ENCODE measurements around the gene DOCK4. TPM values are rescaled to one million over a fixed set of nuclear protein-coding genes. Genes with fewer than 3 reads are reported as not detected.

Gene DOCK4
- total and polyA plus RNA-seq, 4 donors: 2.9 to 94.3 (median 20.0) TPM

DNA sequence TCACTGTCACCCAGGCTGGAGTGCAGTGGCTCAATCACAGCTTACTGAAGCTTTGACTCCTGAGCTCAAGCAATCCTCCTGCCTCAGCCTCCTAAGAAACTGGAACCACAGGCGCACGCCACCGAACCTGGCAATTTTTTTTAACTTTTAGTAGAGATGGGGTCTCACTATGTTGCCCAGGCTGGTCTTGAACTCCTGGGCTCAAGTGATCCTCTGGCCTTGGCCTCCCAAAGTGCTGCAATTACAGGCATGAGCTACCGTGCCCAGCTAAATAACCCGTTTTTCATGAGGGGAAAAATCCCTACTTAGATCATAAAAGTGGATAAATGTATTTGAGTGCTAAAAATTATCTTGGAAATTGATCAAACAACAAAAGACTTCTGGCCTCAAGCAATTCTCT lies 443.4 kb downstream of the DOCK4 start:
- DNase-seq (no peak), ATAC-seq (ENCODE audit: low FRiP score) (no peak)
- 72 to 81% methylated on average over 5 of the region's 5 CpGs for WGBS, 2 donors
- no peaks in the 10 kb centered on the region for H3K27me3 ChIP-seq (ENCODE audit: control insufficient read depth in 1 of 2, insufficient read depth in 2 of 2, low read length in 1 of 2)
- H3K4me1 ChIP-seq (ENCODE audit: control insufficient read depth in 1 of 2, insufficient read depth in 2 of 2, low read length in 2 of 2): no peaks in the 10 kb centered on the region
- no peak overlapping the region for H3K27ac ChIP-seq (ENCODE audit: low read depth in 1 of 2, low read length in 2 of 2)
- intact Hi-C loops (cut with DNase I): loop anchor here in 1 of 2 donors (1.0 to 10.0 kb wide), 4 partner anchors 92 to 734 kb away; partner anchors contain the start of genes DOCK4 and ZNF277
- no peak overlapping the region for H3K4me3 ChIP-seq (ENCODE audit: low read length in 2 of 2)
- peaks cover 0 to 3% of the 10 kb centered on the region in 2 donors for H3K36me3 ChIP-seq (ENCODE audit: control insufficient read depth in 1 of 2, insufficient read depth in 2 of 2, low read length in 1 of 2)
- H3K9me3 ChIP-seq (ENCODE audit: control insufficient read depth, low read length): no peaks in the 10 kb centered on the region

DNA sequence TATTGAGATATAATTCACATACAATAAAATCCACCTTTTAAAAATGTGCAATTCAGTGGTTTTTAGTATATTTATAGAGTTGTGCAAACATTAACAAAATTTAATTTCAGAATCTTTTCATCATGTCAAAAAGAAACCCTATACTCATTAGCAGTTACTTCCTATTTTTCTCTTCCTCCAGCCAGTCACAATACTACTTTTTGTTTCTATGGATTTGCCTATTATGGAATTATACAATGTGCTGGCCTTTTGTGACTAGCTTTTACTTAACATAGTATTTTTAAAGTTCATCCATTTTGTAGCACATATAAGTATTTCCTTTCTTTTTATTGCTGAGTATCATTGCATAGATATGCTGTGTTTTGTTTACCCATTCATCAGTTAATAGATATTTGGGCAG lies 444.0 kb downstream of the DOCK4 start:
- Histone ChIP-seq H3K27me3 (ENCODE audit: control insufficient read depth in 1 of 2, insufficient read depth in 2 of 2, low read length in 1 of 2) (no peaks in the 10 kb centered on the region), H3K36me3 (ENCODE audit: control insufficient read depth in 1 of 2, insufficient read depth in 2 of 2, low read length in 1 of 2) (peaks cover 0 to 3% of the 10 kb centered on the region in 2 donors), H3K4me1 (ENCODE audit: control insufficient read depth in 1 of 2, insufficient read depth in 2 of 2, low read length in 2 of 2) (no peaks in the 10 kb centered on the region), H3K9me3 (ENCODE audit: control insufficient read depth, low read length) (no peaks in the 10 kb centered on the region), H3K4me3 (ENCODE audit: low read length in 2 of 2) (no peak overlapping the region), H3K27ac (ENCODE audit: low read depth in 1 of 2, low read length in 2 of 2) (no peak overlapping the region)
- DNase-seq (no peak), ATAC-seq (ENCODE audit: low FRiP score) (no peak)
- intact Hi-C loops (cut with DNase I): loop anchor here in 1 of 2 donors (2.0 to 10.0 kb wide), 3 partner anchors 443 to 735 kb away; partner anchors contain the start of genes DOCK4 and ZNF277

DNA sequence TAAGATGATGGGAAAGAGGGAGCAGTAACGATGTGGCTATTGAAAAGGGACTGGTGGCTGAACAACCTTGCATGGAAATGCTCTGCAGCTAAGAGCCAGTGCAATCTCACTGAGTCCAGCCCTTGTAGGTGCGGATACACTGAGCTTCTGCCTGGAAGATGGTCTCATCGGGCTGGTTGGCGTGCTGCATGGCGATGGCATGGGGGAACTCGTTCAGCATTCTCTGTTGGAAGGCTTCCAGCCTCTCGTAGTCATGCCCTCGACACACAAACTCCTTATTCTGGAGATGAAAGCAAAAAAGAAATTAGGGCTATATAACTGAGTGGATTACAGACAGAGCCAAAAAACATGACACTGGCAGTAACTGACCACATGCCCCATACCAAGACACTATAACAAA lies 446.2 kb downstream of the DOCK4 start:
- Histone ChIP-seq H3K4me3 (ENCODE audit: low read length in 2 of 2) (no peak overlapping the region), H3K27ac (ENCODE audit: low read depth in 1 of 2, low read length in 2 of 2) (no peak overlapping the region), H3K4me1 (ENCODE audit: control insufficient read depth in 1 of 2, insufficient read depth in 2 of 2, low read length in 2 of 2) (peaks cover 0 to 4% of the 10 kb centered on the region in 2 donors), H3K27me3 (ENCODE audit: control insufficient read depth in 1 of 2, insufficient read depth in 2 of 2, low read length in 1 of 2) (no peaks in the 10 kb centered on the region), H3K9me3 (ENCODE audit: control insufficient read depth, low read length) (no peaks in the 10 kb centered on the region), H3K36me3 (ENCODE audit: control insufficient read depth in 1 of 2, insufficient read depth in 2 of 2, low read length in 1 of 2) (peaks cover 0 to 3% of the 10 kb centered on the region in 2 donors)
- 83 to 85% methylated on average over 8 of the region's 8 CpGs for WGBS, 2 donors
- no peak for ATAC-seq (ENCODE audit: low FRiP score)
- DNase-seq: no peak
- intact Hi-C loops (cut with DNase I): loop anchor here in 1 of 2 donors (10.0 kb wide), 2 partner anchors 445 to 655 kb away; partner anchors contain the start of genes DOCK4 and ZNF277

DNA sequence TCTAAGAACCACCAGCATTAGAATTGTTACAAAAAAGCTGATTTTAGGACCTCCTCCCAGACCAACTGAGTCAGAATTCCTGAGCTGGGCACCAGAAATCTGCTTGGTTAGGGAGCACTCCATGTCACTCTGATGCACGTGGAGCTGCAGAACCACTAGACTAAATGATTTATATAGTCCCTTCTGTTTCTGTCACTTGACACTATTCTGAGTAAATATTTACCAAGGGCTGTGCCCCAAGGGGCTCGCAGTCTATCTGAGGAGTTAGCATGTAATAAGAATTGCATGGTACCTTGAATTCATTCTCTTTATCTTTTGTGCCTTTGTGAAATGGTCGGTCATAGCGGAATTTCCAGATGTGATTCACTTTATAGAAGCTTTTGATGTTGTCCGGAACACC lies 447.9 kb downstream of the DOCK4 start:
- 84 to 85% methylated on average over 5 of the region's 5 CpGs for WGBS, 2 donors
- no peak for ATAC-seq (ENCODE audit: low FRiP score)
- Histone ChIP-seq H3K4me1 (ENCODE audit: control insufficient read depth in 1 of 2, insufficient read depth in 2 of 2, low read length in 2 of 2) (peaks cover 0 to 4% of the 10 kb centered on the region in 2 donors), H3K4me3 (ENCODE audit: low read length in 2 of 2) (no peak overlapping the region), H3K27me3 (ENCODE audit: control insufficient read depth in 1 of 2, insufficient read depth in 2 of 2, low read length in 1 of 2) (no peaks in the 10 kb centered on the region), H3K27ac (ENCODE audit: low read depth in 1 of 2, low read length in 2 of 2) (no peak overlapping the region), H3K36me3 (ENCODE audit: control insufficient read depth in 1 of 2, insufficient read depth in 2 of 2, low read length in 1 of 2) (peaks cover 0 to 3% of the 10 kb centered on the region in 2 donors), H3K9me3 (ENCODE audit: control insufficient read depth, low read length) (no peaks in the 10 kb centered on the region)
- DNase-seq: no peak
- intact Hi-C loops (cut with DNase I): loop anchor here in 1 of 2 donors (5.0 kb wide), 1 partner anchor 739 kb away; no protein-coding TSS in a partner anchor

DNA sequence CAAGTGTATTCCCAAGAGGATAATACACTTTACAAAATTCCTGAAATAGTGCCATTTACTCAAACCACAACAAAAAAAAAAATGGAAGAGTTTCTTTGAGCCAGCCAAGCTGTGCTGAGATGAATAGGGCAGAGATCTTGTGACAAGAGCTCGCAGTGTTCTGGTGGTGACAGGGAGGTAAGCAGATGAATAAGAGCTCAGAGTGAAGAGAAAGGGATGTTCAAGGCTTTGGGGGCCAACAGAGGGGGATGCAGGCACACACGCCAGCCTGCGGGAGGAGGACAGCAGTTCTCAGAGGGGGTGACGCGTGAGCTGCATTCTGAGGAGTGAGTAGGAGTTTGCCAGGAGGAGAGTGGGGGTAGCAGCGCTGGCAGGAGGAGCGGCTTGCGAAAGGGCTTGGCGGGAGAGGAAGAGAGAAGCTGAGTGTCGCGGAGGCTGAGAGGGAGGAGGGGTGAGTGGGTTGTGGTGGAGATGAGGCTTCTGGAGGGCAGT lies 449.5 kb downstream of the DOCK4 start:
- Histone ChIP-seq H3K4me3 (ENCODE audit: low read length in 2 of 2) (no peak overlapping the region), H3K4me1 (ENCODE audit: control insufficient read depth in 1 of 2, insufficient read depth in 2 of 2, low read length in 2 of 2) (peaks cover 0 to 4% of the 10 kb centered on the region in 2 donors), H3K27ac (ENCODE audit: low read depth in 1 of 2, low read length in 2 of 2) (no peak overlapping the region), H3K9me3 (ENCODE audit: control insufficient read depth, low read length) (no peaks in the 10 kb centered on the region), H3K36me3 (ENCODE audit: control insufficient read depth in 1 of 2, insufficient read depth in 2 of 2, low read length in 1 of 2) (peaks cover 0 to 3% of the 10 kb centered on the region in 2 donors), H3K27me3 (ENCODE audit: control insufficient read depth in 1 of 2, insufficient read depth in 2 of 2, low read length in 1 of 2) (no peaks in the 10 kb centered on the region)
- intact Hi-C loops (cut with DNase I): loop anchor here in 1 of 2 donors (5.0 kb wide), 1 partner anchor 741 kb away; no protein-coding TSS in a partner anchor
- WGBS, 2 donors: 74 to 77% methylated on average over 11 of the region's 11 CpGs
- ATAC-seq (ENCODE audit: low FRiP score) (peak; percentile 88), DNase-seq (peak; percentile 80 to 88)

DNA sequence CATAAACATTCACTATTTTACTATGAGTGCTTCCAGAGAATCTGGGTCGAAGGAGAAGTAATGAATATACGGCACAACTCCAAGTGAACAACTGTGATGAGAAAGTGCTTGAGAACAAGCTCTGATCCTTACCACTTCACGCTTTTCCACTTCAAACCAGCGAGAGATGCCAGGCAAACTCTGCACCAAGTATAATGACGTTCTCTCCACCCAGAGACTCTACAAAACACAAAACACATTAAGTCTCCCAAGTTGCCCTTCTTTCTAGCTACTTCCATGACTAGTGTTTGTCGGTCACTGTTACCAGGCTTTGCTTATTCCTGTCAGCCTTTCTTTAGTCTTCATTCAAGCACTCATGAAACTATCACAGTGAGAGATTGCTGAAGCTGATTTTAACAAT lies 450.8 kb downstream of the DOCK4 start:
- Histone ChIP-seq H3K4me1 (ENCODE audit: control insufficient read depth in 1 of 2, insufficient read depth in 2 of 2, low read length in 2 of 2) (peaks cover 0 to 4% of the 10 kb centered on the region in 2 donors), H3K4me3 (ENCODE audit: low read length in 2 of 2) (no peak overlapping the region), H3K9me3 (ENCODE audit: control insufficient read depth, low read length) (no peaks in the 10 kb centered on the region), H3K36me3 (ENCODE audit: control insufficient read depth in 1 of 2, insufficient read depth in 2 of 2, low read length in 1 of 2) (peaks cover 0 to 3% of the 10 kb centered on the region in 2 donors), H3K27ac (ENCODE audit: low read depth in 1 of 2, low read length in 2 of 2) (peak overlapping the region in 1 of 2 donors; percentile 33), H3K27me3 (ENCODE audit: control insufficient read depth in 1 of 2, insufficient read depth in 2 of 2, low read length in 1 of 2) (no peaks in the 10 kb centered on the region)
- WGBS, 2 donors: 59 to 62% methylated on average over 6 of the region's 6 CpGs
- intact Hi-C loops (cut with DNase I): loop anchor here in 1 of 2 donors (5.0 kb wide), 1 partner anchor 742 kb away; no protein-coding TSS in a partner anchor
- no peak for DNase-seq
- ATAC-seq (ENCODE audit: low FRiP score): no peak

DNA sequence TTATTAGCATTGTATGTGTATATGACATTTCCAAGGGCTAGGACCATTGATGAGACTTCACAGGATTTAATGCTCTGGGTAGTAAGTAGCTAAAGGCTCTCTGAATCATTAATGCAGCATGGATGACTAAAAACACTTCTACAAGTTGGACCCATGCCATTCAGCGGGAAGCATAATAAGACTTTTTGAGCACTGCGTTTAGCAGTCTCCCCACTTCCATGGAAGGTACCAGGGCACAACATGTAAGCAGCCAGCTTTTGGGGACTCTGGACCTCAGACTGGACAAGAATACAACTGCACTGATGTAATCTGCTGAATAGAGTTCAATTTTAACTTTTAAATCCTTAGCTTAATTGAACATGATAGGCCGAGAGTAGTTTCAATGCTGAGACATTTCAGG lies 452.2 kb downstream of the DOCK4 start:
- Histone ChIP-seq H3K9me3 (ENCODE audit: control insufficient read depth, low read length) (no peaks in the 10 kb centered on the region), H3K4me1 (ENCODE audit: control insufficient read depth in 1 of 2, insufficient read depth in 2 of 2, low read length in 2 of 2) (peaks cover 0 to 4% of the 10 kb centered on the region in 2 donors), H3K27me3 (ENCODE audit: control insufficient read depth in 1 of 2, insufficient read depth in 2 of 2, low read length in 1 of 2) (no peaks in the 10 kb centered on the region), H3K36me3 (ENCODE audit: control insufficient read depth in 1 of 2, insufficient read depth in 2 of 2, low read length in 1 of 2) (no peaks in the 10 kb centered on the region), H3K27ac (ENCODE audit: low read depth in 1 of 2, low read length in 2 of 2) (peak overlapping the region in 1 of 2 donors; percentile 33), H3K4me3 (ENCODE audit: low read length in 2 of 2) (no peak overlapping the region)
- no peak for ATAC-seq (ENCODE audit: low FRiP score)
- WGBS, 2 donors: 40 to 41% methylated on average over 3 of the region's 3 CpGs
- intact Hi-C loops (cut with DNase I): no loop called here
- no peak for DNase-seq

DNA sequence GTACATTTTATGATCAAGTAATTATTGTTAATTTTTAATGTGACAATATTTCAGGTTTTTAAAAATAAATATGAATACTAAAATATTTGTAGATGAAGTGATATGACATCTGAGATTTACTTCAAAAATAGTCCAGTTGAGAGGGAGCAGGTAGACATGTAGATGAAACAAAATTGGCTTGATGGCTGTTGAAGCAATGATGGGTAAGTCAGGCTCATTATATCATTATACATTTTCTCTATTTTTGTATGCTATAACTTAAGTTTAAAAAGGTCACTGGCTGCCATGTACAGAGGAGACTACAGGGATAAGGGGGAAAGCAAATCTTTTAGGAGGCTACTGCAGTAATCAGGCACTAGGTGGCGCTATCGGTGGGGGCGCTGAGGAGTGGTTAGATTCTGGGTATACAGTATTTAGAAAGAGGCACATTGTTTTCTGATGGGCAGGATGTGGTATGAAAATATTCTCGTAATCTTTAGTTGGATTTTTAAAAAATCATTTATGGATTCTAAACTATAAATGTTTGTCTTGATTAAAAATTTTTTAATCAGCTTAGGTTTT lies 454.1 kb downstream of the DOCK4 start:
- WGBS, 2 donors: 40 to 43% methylated on average over 4 of the region's 4 CpGs
- no peaks in the 10 kb centered on the region for H3K27me3 ChIP-seq (ENCODE audit: control insufficient read depth in 1 of 2, insufficient read depth in 2 of 2, low read length in 1 of 2)
- H3K4me3 ChIP-seq (ENCODE audit: low read length in 2 of 2): no peak overlapping the region
- H3K36me3 ChIP-seq (ENCODE audit: control insufficient read depth in 1 of 2, insufficient read depth in 2 of 2, low read length in 1 of 2): no peaks in the 10 kb centered on the region
- peaks cover 0 to 4% of the 10 kb centered on the region in 2 donors for H3K4me1 ChIP-seq (ENCODE audit: control insufficient read depth in 1 of 2, insufficient read depth in 2 of 2, low read length in 2 of 2)
- ATAC-seq (ENCODE audit: low FRiP score) (no peak), DNase-seq (peak; percentile 68 to 82)
- H3K9me3 ChIP-seq (ENCODE audit: control insufficient read depth, low read length): no peaks in the 10 kb centered on the region
- intact Hi-C loops (cut with DNase I): no loop called here
- no peak overlapping the region for H3K27ac ChIP-seq (ENCODE audit: low read depth in 1 of 2, low read length in 2 of 2)

DNA sequence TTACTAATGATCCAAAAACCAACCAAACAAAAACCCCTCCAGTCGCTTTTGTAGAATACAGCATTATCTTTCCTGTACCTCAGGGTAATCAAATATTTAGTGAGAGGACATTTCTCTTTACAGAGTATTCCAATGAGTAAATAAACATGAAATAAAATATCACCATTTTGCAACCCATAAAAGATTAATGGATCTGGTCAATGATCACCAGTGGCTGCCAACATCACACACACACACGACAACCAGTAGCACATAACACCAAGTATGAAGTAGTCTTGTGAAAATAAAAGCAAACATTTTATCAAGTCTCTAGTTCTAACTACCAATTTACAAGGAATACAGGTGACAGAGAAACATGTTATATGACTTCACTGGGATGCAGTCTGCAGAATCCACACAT lies 455.3 kb downstream of the DOCK4 start:
- Histone ChIP-seq H3K36me3 (ENCODE audit: control insufficient read depth in 1 of 2, insufficient read depth in 2 of 2, low read length in 1 of 2) (no peaks in the 10 kb centered on the region), H3K4me3 (ENCODE audit: low read length in 2 of 2) (no peak overlapping the region), H3K27ac (ENCODE audit: low read depth in 1 of 2, low read length in 2 of 2) (no peak overlapping the region), H3K4me1 (ENCODE audit: control insufficient read depth in 1 of 2, insufficient read depth in 2 of 2, low read length in 2 of 2) (peaks cover 0 to 4% of the 10 kb centered on the region in 2 donors), H3K9me3 (ENCODE audit: control insufficient read depth, low read length) (no peaks in the 10 kb centered on the region), H3K27me3 (ENCODE audit: control insufficient read depth in 1 of 2, insufficient read depth in 2 of 2, low read length in 1 of 2) (no peaks in the 10 kb centered on the region)
- DNase-seq (no peak), ATAC-seq (ENCODE audit: low FRiP score) (no peak)
- WGBS, 2 donors: 95 to 96% methylated on average over 2 of the region's 2 CpGs
- intact Hi-C loops (cut with DNase I): no loop called here
